Erythroblast (primary cell): Measurements from ENCODE around the gene FCN1.

Experiments used
- GATA1 ChIP-seq: IDR thresholded peaks from 2 replicates; pipeline ENCODE4 v1.6.1; 2011; ENCODE audit warnings: low read depth, mild to moderate bottlenecking, control low read depth, low read length, moderate library complexity
- POLR2A ChIP-seq: IDR thresholded peaks from 2 replicates; pipeline ENCODE4 v1.6.1; 2011; ENCODE audit warnings: mild to moderate bottlenecking, low read length

DNA sequence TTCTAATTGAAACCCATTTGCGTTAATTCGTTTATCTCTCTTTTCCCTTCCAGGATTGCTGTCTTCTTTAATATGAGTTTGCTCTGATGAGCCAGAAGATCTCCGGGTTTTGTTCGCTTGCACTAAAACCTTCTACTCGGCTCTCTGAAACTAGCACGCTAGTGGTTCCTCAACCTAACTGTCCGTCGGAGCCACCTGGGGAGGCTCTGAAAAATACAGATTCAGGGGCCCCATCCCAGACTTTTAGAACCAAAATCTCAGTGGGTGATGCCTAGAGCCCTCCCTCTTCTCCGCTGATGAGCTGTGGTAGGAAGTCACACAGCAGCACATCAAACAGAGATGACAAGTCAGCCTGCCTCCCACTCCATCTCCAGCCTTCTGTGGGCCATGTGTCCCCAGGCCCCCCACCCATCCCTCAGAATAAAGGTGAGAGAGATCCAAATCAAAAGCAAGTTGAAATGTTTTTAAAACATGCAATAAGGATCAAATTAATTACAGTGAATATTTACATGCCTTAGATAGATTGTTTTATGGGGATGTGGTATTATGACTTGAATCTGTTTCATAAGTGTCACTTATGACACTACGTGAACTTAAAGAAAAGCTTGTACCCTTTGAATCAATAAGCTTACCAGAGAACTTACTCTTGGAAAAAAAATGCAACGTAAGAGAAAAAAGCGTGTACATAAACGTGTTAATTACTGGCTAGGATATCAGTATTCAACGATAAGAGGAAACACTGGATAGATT lies 20.7 kb downstream of the FCN1 start:
- TF ChIP-seq POLR2A (no peak), GATA1 (no peak)
